Fibroblast of pulmonary artery (primary cell): ENCODE results near the gene SLC39A2.

ENCODE experiments used
- DNase-seq: peaks from one replicate; pipeline ENCODE4 v3.0.0-alpha.2; 2010; ENCODE audit warnings: low read depth
- H3K4me3 ChIP-seq: replicated peaks from 2 replicates; pipeline ENCODE4 v1.5.1; 2011; ENCODE audit warnings: low read depth, mild to moderate bottlenecking, control low read depth, low read length, moderate library complexity
- CTCF ChIP-seq: IDR thresholded peaks from 2 replicates; pipeline ENCODE4 v1.5.1; 2011; ENCODE audit warnings: mild to moderate bottlenecking, control low read depth, low read length, inconsistent platforms; ENCODE audit errors: missing control alignments

SLC39A2 gene

GRCh38 chr14:20986811-20987210, 12.3 kb upstream of the SLC39A2 start:
- peak; percentile 95 for DNase-seq
- no peak overlapping the region for H3K4me3 ChIP-seq
- no peak for TF ChIP-seq CTCF

GRCh38 chr14:20988717-20989470, 10.2 kb upstream of the SLC39A2 start:
- DNase-seq = no peak
- TF ChIP-seq CTCF = no peak
- peak overlapping the region; percentile 45 for H3K4me3 ChIP-seq

GRCh38 chr14:20989471-20989786, 9.7 kb upstream of the SLC39A2 start:
- TF ChIP-seq CTCF = no peak
- no peak for DNase-seq
- H3K4me3 ChIP-seq = peak overlapping the region; percentile 45

- TF ChIP-seq CTCF = peak; percentile 38
- peak; percentile 98 for DNase-seq
- peak within 1 kb of the TSS; percentile 90 for H3K4me3 ChIP-seq
Observed at GRCh38 chr14:20989787-20990600, 9.1 kb upstream of the SLC39A2 start, which contains the start of gene METTL17. METTL17 (plus strand) TSS chr14:20989980; CDS start chr14:20990003, 23 bp downstream.

- DNase-seq = no peak
- no peak for TF ChIP-seq CTCF
- no peak overlapping the region for H3K4me3 ChIP-seq
Observed at GRCh38 chr14:20996521-20996920, 2.6 kb upstream of the SLC39A2 start.

- no peak for DNase-seq
- no peak overlapping the region for H3K4me3 ChIP-seq
- TF ChIP-seq CTCF = no peak
Observed at GRCh38 chr14:20997115-20997514, 2.0 kb upstream of the SLC39A2 start.
